Coronary artery (tissue), 2 donors: Measurements from ENCODE around the gene LIN52.

ENCODE experiments used
- DNase-seq: peaks from one replicate; pipeline ENCODE4 v3.0.0-alpha.2; 2017; ENCODE audit warnings: low spot score
- H3K27ac ChIP-seq, 2 donors: fragments of 200-600 bp; sonication (generic); one replicate each; pipeline ENCODE4 v1.5.1; 2016 to 2019
- H3K4me3 ChIP-seq: fragments of 200-600 bp; sonication (generic); 2 replicates; pipeline ENCODE4 v1.5.1; 2016; ENCODE audit warnings: mild to moderate bottlenecking, moderate library complexity
- TF ChIP-seq, protein P1 (sequence below): fragments of 200-600 bp; sonication (generic); IDR thresholded peaks from one replicate; pipeline ENCODE4 v1.5.1; 2019; ENCODE audit warnings: antibody characterized with exemption

The LIN52 gene

GRCh38 chr14:74217672-74218448 is 133.1 kb downstream of the LIN52 start:
- Histone ChIP-seq H3K4me3 (peak overlapping the region; percentile 61), H3K27ac (no peak overlapping the region)
- TF ChIP-seq, protein P1, sequence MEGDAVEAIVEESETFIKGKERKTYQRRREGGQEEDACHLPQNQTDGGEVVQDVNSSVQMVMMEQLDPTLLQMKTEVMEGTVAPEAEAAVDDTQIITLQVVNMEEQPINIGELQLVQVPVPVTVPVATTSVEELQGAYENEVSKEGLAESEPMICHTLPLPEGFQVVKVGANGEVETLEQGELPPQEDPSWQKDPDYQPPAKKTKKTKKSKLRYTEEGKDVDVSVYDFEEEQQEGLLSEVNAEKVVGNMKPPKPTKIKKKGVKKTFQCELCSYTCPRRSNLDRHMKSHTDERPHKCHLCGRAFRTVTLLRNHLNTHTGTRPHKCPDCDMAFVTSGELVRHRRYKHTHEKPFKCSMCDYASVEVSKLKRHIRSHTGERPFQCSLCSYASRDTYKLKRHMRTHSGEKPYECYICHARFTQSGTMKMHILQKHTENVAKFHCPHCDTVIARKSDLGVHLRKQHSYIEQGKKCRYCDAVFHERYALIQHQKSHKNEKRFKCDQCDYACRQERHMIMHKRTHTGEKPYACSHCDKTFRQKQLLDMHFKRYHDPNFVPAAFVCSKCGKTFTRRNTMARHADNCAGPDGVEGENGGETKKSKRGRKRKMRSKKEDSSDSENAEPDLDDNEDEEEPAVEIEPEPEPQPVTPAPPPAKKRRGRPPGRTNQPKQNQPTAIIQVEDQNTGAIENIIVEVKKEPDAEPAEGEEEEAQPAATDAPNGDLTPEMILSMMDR: peak; percentile 91
- no peak for DNase-seq

GRCh38 chr14:74218462-74218861 is 133.7 kb downstream of the LIN52 start:
- no peak for DNase-seq
- H3K27ac ChIP-seq: no peak overlapping the region

GRCh38 chr14:74219277-74220205 is 134.8 kb downstream of the LIN52 start:
- TF ChIP-seq, protein P1: no peak
- no peak overlapping the region for H3K4me3 ChIP-seq
- no peak for DNase-seq
- H3K27ac ChIP-seq: no peak overlapping the region

More at GRCh38 chr14:74218462-74218861, 133.7 kb downstream of the LIN52 start:
- H3K4me3 ChIP-seq: no peak overlapping the region
- TF ChIP-seq, protein P1: no peak

DNA sequence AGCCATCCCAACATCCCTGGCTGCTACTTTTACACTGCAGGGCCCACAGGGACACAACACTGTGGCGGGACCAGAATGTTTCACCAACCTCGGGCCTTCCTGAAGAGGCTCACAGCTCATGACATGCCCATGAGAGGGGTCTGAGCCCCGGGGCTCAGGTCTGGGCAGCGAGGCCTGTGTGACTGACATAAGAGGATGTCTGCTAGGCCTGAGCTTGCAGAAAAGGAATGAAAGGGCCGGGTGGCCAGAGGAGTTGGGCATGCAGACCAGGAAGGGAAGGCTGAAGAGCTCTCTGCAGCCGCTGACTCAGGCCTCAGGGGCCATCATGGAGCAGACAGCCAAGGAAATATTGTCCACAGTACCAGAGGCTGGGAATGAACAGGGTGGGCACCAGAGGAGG is 136.2 kb downstream of the LIN52 start:
- TF ChIP-seq, protein P1: no peak
- H3K27ac ChIP-seq: no peak overlapping the region
- no peak overlapping the region for H3K4me3 ChIP-seq
- DNase-seq: no peak

DNA sequence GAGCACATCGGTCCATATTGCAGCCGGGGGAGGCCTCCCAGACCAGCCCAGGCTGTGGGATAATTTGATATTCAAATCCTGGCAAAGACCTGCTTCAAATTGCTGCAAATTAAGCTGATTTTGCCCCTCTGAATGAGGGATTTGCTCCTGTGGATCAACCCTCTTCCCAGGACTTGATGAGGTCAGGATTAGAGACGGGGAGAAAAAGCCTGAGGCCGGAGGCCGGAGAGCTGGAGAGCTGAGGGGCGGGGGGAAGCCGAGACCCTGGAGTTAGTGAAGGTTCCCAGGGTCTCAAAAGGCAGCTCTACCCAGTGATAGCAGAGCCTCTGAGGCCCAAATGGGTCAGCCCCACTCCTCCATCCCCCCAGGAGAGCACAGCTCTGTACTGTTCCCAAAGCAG is 137.0 kb downstream of the LIN52 start:
- TF ChIP-seq, protein P1: no peak
- no peak for DNase-seq
- H3K27ac ChIP-seq: no peak overlapping the region
- no peak overlapping the region for H3K4me3 ChIP-seq

DNA sequence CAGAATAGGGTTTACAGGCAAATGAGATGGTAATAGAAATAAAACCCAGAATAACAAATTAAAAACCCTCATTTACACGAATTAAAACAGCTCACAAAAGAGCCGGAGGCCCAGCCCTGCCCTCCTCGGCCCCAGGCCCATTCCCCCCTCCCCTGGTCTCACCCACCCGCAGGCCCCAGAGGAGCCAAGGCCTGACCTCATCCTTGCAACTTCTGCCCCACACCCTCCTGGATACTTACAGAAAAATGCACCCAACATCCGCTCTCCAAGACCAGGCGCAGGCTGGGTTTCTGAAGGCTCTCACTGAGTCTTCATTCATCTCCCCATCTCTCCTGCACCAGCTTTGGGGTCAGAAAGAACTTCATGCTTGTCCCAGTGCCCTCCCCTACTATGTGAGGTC is 138.3 kb downstream of the LIN52 start:
- TF ChIP-seq, protein P1: no peak
- Histone ChIP-seq H3K27ac (no peak overlapping the region), H3K4me3 (no peak overlapping the region)
- no peak for DNase-seq
